ENCODE data around the gene SHPK. TPM values are rescaled to one million over a fixed set of nuclear protein-coding genes. Genes with fewer than 3 reads are reported as not detected.

The SHPK gene
- total RNA-seq, 1 donor from 2014 or later = 22.1 TPM

GRCh38 chr17:3596804-3597464 is 39.1 kb downstream of the SHPK start:
- H3K36me3 Mint-ChIP-seq = no peaks in the 10 kb centered on the region
- no peak for TF ChIP-seq CTCF (conservative IDR thresholded peaks at IDR 0.05)
- no peaks in the 10 kb centered on the region for H3K9me3 Mint-ChIP-seq
- no peak overlapping the region for H3K4me3 Mint-ChIP-seq
- H3K4me1 Mint-ChIP-seq (ENCODE audit: unreplicated experiment) = no peaks in the 10 kb centered on the region
- H3K27ac Mint-ChIP-seq = no peak overlapping the region
- H3K27me3 Mint-ChIP-seq = no peaks in the 10 kb centered on the region
- DNase-seq (ENCODE audit: extremely low spot score, unreplicated experiment) = no peak

GRCh38 chr17:3594976-3595375 is 41.1 kb downstream of the SHPK start:
- Mint-ChIP-seq H3K9me3 (no peaks in the 10 kb centered on the region), H3K4me1 (ENCODE audit: unreplicated experiment) (no peaks in the 10 kb centered on the region), H3K4me3 (no peak overlapping the region), H3K36me3 (no peaks in the 10 kb centered on the region), H3K27me3 (no peaks in the 10 kb centered on the region), H3K27ac (no peak overlapping the region)
- DNase-seq (ENCODE audit: extremely low spot score, unreplicated experiment) = no peak
- TF ChIP-seq CTCF (conservative IDR thresholded peaks at IDR 0.05) = no peak

- Mint-ChIP-seq H3K4me1 (ENCODE audit: unreplicated experiment) (no peaks in the 10 kb centered on the region), H3K9me3 (no peaks in the 10 kb centered on the region), H3K36me3 (no peaks in the 10 kb centered on the region), H3K27ac (no peak overlapping the region), H3K27me3 (no peaks in the 10 kb centered on the region), H3K4me3 (no peak overlapping the region)
- no peak for DNase-seq (ENCODE audit: extremely low spot score, unreplicated experiment)
- TF ChIP-seq CTCF (conservative IDR thresholded peaks at IDR 0.05) = no peak
These were observed 41.8 kb downstream of the SHPK start for GRCh38 chr17:3594051-3594800.

- H3K9me3 Mint-ChIP-seq = no peaks in the 10 kb centered on the region
- DNase-seq (ENCODE audit: extremely low spot score, unreplicated experiment) = no peak
- no peaks in the 10 kb centered on the region for H3K4me1 Mint-ChIP-seq (ENCODE audit: unreplicated experiment)
- H3K27me3 Mint-ChIP-seq = no peaks in the 10 kb centered on the region
- H3K4me3 Mint-ChIP-seq = no peak overlapping the region
- no peaks in the 10 kb centered on the region for H3K36me3 Mint-ChIP-seq
- no peak for TF ChIP-seq CTCF (conservative IDR thresholded peaks at IDR 0.05)
- no peak overlapping the region for H3K27ac Mint-ChIP-seq
These were observed 42.7 kb downstream of the SHPK start for GRCh38 chr17:3593384-3593783.

GRCh38 chr17:3592216-3592860 is 43.7 kb downstream of the SHPK start:
- Mint-ChIP-seq H3K4me3 (no peak overlapping the region), H3K27ac (no peak overlapping the region), H3K27me3 (no peaks in the 10 kb centered on the region), H3K9me3 (no peaks in the 10 kb centered on the region), H3K36me3 (no peaks in the 10 kb centered on the region), H3K4me1 (ENCODE audit: unreplicated experiment) (no peaks in the 10 kb centered on the region)
- DNase-seq (ENCODE audit: extremely low spot score, unreplicated experiment) = no peak
- TF ChIP-seq CTCF (conservative IDR thresholded peaks at IDR 0.05) = no peak

Data from type B pancreatic cell (in vitro differentiated cells).